H1 (cell line): ENCODE results near the gene TRPM6. TPM values are rescaled to one million over a fixed set of nuclear protein-coding genes. Genes with fewer than 3 reads are reported as not detected.

Experiments used
- CTCF ChIA-PET: fragments of 300-600 bp; sonication (Branson Sonifier 250); formaldehyde crosslinking; loops from one replicate; lab custom pipeline; 2021; ENCODE audit not compliant: partially characterized antibody; lab: Charles Lee
- POLR2A ChIA-PET: fragments of 300-600 bp; sonication (Branson Sonifier 250); formaldehyde crosslinking; loops from one replicate; lab custom pipeline; 2021; ENCODE audit warnings: inconsistent platforms; ENCODE audit not compliant: partially characterized antibody; lab: Charles Lee
- DNase-seq, 2 experiments: peaks; one replicate each; pipeline versions ENCODE4 v3.0.0 to v3.0.0-alpha.2; 2010 to 2022; ENCODE audit warnings: low spot score in 2 of 2, low read depth in 1 of 2, mixed read lengths in 1 of 2
- FAIRE-seq: peaks from 2 replicates; lab custom pipeline; 2011; peaks lifted over from hg19 to GRCh38; lab: Jason Lieb, UNC
- H2AFZ ChIP-seq: 2 replicates; pipeline ENCODE4 v1.8.1; 2012; ENCODE audit warnings: low read length, inconsistent platforms
- H2AK5ac ChIP-seq: 2 replicates; pipeline ENCODE4 v1.6.1; 2013; ENCODE audit warnings: low read depth, low read length
- H2BK120ac ChIP-seq: replicated peaks from 2 replicates; pipeline ENCODE3; 2013; ENCODE audit warnings: low read depth, low read length, inconsistent platforms
- H2BK12ac ChIP-seq: 2 replicates; pipeline ENCODE4 v1.6.1; 2013; ENCODE audit warnings: low read depth, low read length
- H2BK15ac ChIP-seq: 2 replicates; pipeline ENCODE4 v1.6.1; 2013; ENCODE audit warnings: low read length
- H2BK20ac ChIP-seq: 2 replicates; pipeline ENCODE4 v1.6.1; 2013; ENCODE audit warnings: low read length
- H2BK5ac ChIP-seq: 2 replicates; pipeline ENCODE4 v1.6.1; 2013; ENCODE audit warnings: low read depth, low read length
- H3K14ac ChIP-seq: 2 replicates; pipeline ENCODE4 v1.6.1; 2013; ENCODE audit warnings: inconsistent platforms; ENCODE audit not compliant: insufficient read length
- H3K18ac ChIP-seq: 2 replicates; pipeline ENCODE4 v1.6.1; 2013; ENCODE audit warnings: low read length; ENCODE audit errors: extremely low read depth
- H3K23ac ChIP-seq: 2 replicates; pipeline ENCODE4 v1.6.1; 2013; ENCODE audit warnings: inconsistent platforms; ENCODE audit not compliant: insufficient read length
- H3K23me2 ChIP-seq: 2 replicates; pipeline ENCODE4 v1.6.1; 2013; ENCODE audit warnings: low read depth, low read length
- H3K27ac ChIP-seq: 2 replicates; pipeline ENCODE4 v1.6.1; 2011; ENCODE audit warnings: low read depth, low read length, inconsistent platforms
- H3K27me3 ChIP-seq, 4 experiments: replicated peaks in 1 of 4; 1 replicate in 1 of 4; 2 replicates in 3 of 4; pipeline versions ENCODE4 v1.6.1 to v1.8.1; 2011 to 2013; ENCODE audit warnings: low read length in 3 of 4, mild to moderate bottlenecking in 3 of 4, inconsistent platforms in 2 of 4, mixed read lengths in 2 of 4, moderate library complexity in 1 of 4; ENCODE audit not compliant: control insufficient read depth in 3 of 4, insufficient read depth in 3 of 4; ENCODE audit errors: extremely low read depth in 1 of 4
- H3K36me3 ChIP-seq, 4 experiments: 2 replicates each; pipeline versions ENCODE4 v1.6.1 to v1.8.1; 2011 to 2013; ENCODE audit warnings: mild to moderate bottlenecking in 4 of 4, low read length in 3 of 4, moderate library complexity in 2 of 4, control low read depth in 1 of 4, inconsistent platforms in 1 of 4; ENCODE audit not compliant: insufficient read depth in 4 of 4, control insufficient read depth in 2 of 4
- H3K4ac ChIP-seq: replicated peaks from 2 replicates; pipeline ENCODE3; 2013; ENCODE audit warnings: low read length, low read depth, mixed read lengths, inconsistent platforms; ENCODE audit not compliant: insufficient read length
- H3K4me1 ChIP-seq, 4 experiments: replicated peaks in 1 of 4; 1 replicate in 1 of 4; 2 replicates in 3 of 4; pipeline versions ENCODE4 v1.6.1 to v1.8.1; 2011 to 2013; ENCODE audit warnings: low read length in 3 of 4, inconsistent platforms in 2 of 4, mixed read lengths in 1 of 4; ENCODE audit not compliant: insufficient read depth in 4 of 4, control insufficient read depth in 3 of 4
- H3K4me2 ChIP-seq, 2 experiments: 2 replicates each; pipeline versions ENCODE4 v1.6.1 to v1.8.1; 2011 to 2013; ENCODE audit warnings: low read depth in 2 of 2, low read length in 2 of 2, control low read depth in 1 of 2, inconsistent platforms in 1 of 2, mild to moderate bottlenecking in 1 of 2; ENCODE audit not compliant: insufficient read depth in 1 of 2
- H3K4me3 ChIP-seq, 4 experiments: fragments of 200-600, 300-600 bp in 1 of 4; sonication (generic), shearing (Covaris generic), sonication (Bioruptor Twin) in 1 of 4; 2 replicates each; pipeline versions ENCODE4 v1.5.1 to v1.8.1; 2011 to 2016; ENCODE audit warnings: low read length in 4 of 4, low read depth in 3 of 4, control low read depth in 2 of 4, inconsistent platforms in 2 of 4, mild to moderate bottlenecking in 2 of 4, mixed read lengths in 1 of 4, moderate library complexity in 1 of 4; ENCODE audit not compliant: insufficient read depth in 2 of 4; ENCODE audit errors: extremely low read depth in 1 of 4
- H3K56ac ChIP-seq: replicated peaks from 2 replicates; pipeline ENCODE3; 2013; ENCODE audit warnings: low read depth, mild to moderate bottlenecking, mixed read lengths, low read length, inconsistent platforms; ENCODE audit not compliant: insufficient read length
- H3K79me1 ChIP-seq: 2 replicates; pipeline ENCODE4 v1.6.1; 2013; ENCODE audit warnings: low read depth, low read length, control low read depth
- H3K79me2 ChIP-seq, 2 experiments: 2 replicates each; pipeline versions ENCODE4 v1.6.1 to v1.8.1; 2012 to 2013; ENCODE audit warnings: low read length in 2 of 2, mild to moderate bottlenecking in 2 of 2, inconsistent platforms in 1 of 2; ENCODE audit not compliant: insufficient read depth in 2 of 2, control insufficient read depth in 1 of 2
- H3K9ac ChIP-seq, 4 experiments: replicated peaks in 1 of 4; 1 replicate in 1 of 4; 2 replicates in 3 of 4; pipeline versions ENCODE4 v1.6.1 to v1.8.1; 2011 to 2013; ENCODE audit warnings: low read depth in 3 of 4, low read length in 3 of 4, control low read depth in 2 of 4, mild to moderate bottlenecking in 2 of 4, moderate library complexity in 2 of 4, inconsistent platforms in 1 of 4; ENCODE audit errors: extremely low read depth in 1 of 4
- H3K9me3 ChIP-seq, 2 experiments: 2 replicates each; pipeline versions ENCODE4 v1.6.1 to v1.8.1; 2012 to 2013; ENCODE audit warnings: mild to moderate bottlenecking in 2 of 2, moderate library complexity in 2 of 2, control low read depth in 1 of 2, inconsistent platforms in 1 of 2, low read depth in 1 of 2, low read length in 1 of 2, mixed read lengths in 1 of 2; ENCODE audit not compliant: insufficient read depth in 2 of 2
- H4K20me1 ChIP-seq, 2 experiments: replicated peaks in 1 of 2; 2 replicates each; pipeline versions ENCODE3 to v1.8.1; 2011 to 2013; ENCODE audit warnings: inconsistent platforms in 2 of 2, low read length in 2 of 2, mild to moderate bottlenecking in 1 of 2; ENCODE audit not compliant: insufficient read depth in 2 of 2, control insufficient read depth in 1 of 2
- H4K5ac ChIP-seq: 2 replicates; pipeline ENCODE4 v1.6.1; 2013; ENCODE audit warnings: low read length, low read depth, mixed read lengths, inconsistent platforms; ENCODE audit not compliant: insufficient read length
- H4K8ac ChIP-seq: 2 replicates; pipeline ENCODE4 v1.8.0; 2013; ENCODE audit warnings: mild to moderate bottlenecking, moderate library complexity, low read length, inconsistent platforms; ENCODE audit not compliant: insufficient read depth; ENCODE audit errors: extremely low read depth
- H4K91ac ChIP-seq: replicated peaks from 2 replicates; pipeline ENCODE3; 2013; ENCODE audit warnings: low read length, mixed read lengths, inconsistent platforms; ENCODE audit not compliant: insufficient read length
- HDAC2 ChIP-seq, 2 experiments: fragments of 300-600 bp in 1 of 2; sonication (generic) in 1 of 2; IDR thresholded peaks; 2 replicates each; pipeline ENCODE4 v1.6.1; 2011 to 2012; ENCODE audit warnings: low read depth in 2 of 2, low read length in 2 of 2, mild to moderate bottlenecking in 2 of 2, moderate library complexity in 2 of 2, borderline replicate concordance in 1 of 2, inconsistent platforms in 1 of 2
- RAD21 ChIP-seq, 2 experiments: IDR thresholded peaks in 1 of 2; conservative IDR thresholded peaks in 1 of 2; 2 replicates each; pipeline ENCODE4 v1.6.1; 2011; ENCODE audit warnings: low read depth in 2 of 2, low read length in 2 of 2, improper control_type of control experiment in 1 of 2, inconsistent platforms in 1 of 2, mild to moderate bottlenecking in 1 of 2, moderate library complexity in 1 of 2
- SIN3A ChIP-seq, 2 experiments: IDR thresholded peaks in 1 of 2; conservative IDR thresholded peaks in 1 of 2; 2 replicates each; pipeline ENCODE4 v1.6.1; 2011 to 2012; ENCODE audit warnings: low read length in 2 of 2, improper control_type of control experiment in 1 of 2, low read depth in 1 of 2, mild to moderate bottlenecking in 1 of 2
- SP2 ChIP-seq: IDR thresholded peaks from 2 replicates; pipeline ENCODE4 v1.6.1; 2012; ENCODE audit warnings: mild to moderate bottlenecking, low read length, inconsistent platforms
- WGBS, 2 experiments: shearing (Covaris generic) in 1 of 2; methylation state at CpG; one replicate each; pipeline versions ENCODE4 v1.1.6 to v1.1.7; 2013 to 2015; ENCODE audit warnings: low lambda C conversion rate in 2 of 2, mixed read lengths in 2 of 2, inconsistent platforms in 1 of 2, low coverage in 1 of 2, missing lambda C conversion rate in 1 of 2; ENCODE audit not compliant: insufficient replicate concordance in 2 of 2, insufficient coverage in 1 of 2, insufficient read length in 1 of 2; ENCODE audit errors: extremely low coverage in 1 of 2, missing lambda C conversion rate in 1 of 2; 5-methylcytosine and 5-hydroxymethylcytosine counted together
- polyA plus RNA-seq, 7 experiments: library from polyadenylated mRNA; depleted of rRNA in 3 of 7; stranded (reverse) in 5 of 7; unstranded in 2 of 7; fragments of >200 nt in 5 of 7; fragments of 200-250 nt in 2 of 7; gene quantifications; 1 replicate in 5 of 7; 2 replicates in 1 of 7; 4 replicates in 1 of 7; pipeline versions ENCODE4 v1.2.1 to v1.2.3, GENCODE V29; 2011 to 2013; ENCODE audit warnings: missing spikeins in 2 of 7, mixed read lengths in 2 of 7
- total RNA-seq: library from RNA; stranded (reverse); fragmentation: NEBNext Ultra II Directional; extraction: Animal tissue kit (Norgen Biotek cat#: 25700); gene quantifications from 2 replicates; pipeline ENCODE4 v1.2.1, GENCODE V29; 2021

The TRPM6 gene
- total and polyA plus RNA-seq, 2 of the 8 experiments (the other 6 are each of a cell fraction or from before 2014, with no cell fraction given): 0.45 to 1.5 TPM

GRCh38 chr9:74784506-74784905, 103.2 kb downstream of the TRPM6 start:
- CTCF ChIA-PET: interaction anchor here (0.6 to 5.6 kb wide), 7 partner anchors 10 to 1866 kb away, joined by 3 to 39 read pairs (median 3); no protein-coding TSS in a partner anchor
- no peak for FAIRE-seq
- no peaks in the 10 kb centered on the region for H3K79me2 ChIP-seq

More at GRCh38 chr9:74784506-74784905, 103.2 kb downstream of the TRPM6 start:
- no peaks in the 10 kb centered on the region; a peak in 1 of 4 replicates for H3K9me3 ChIP-seq
- H2AFZ ChIP-seq: no peak overlapping the region
- H3K4me3 ChIP-seq: no peak overlapping the region
- no peaks in the 10 kb centered on the region for H3K79me1 ChIP-seq
- H2BK120ac ChIP-seq: no peak overlapping the region
- no peaks in the 10 kb centered on the region for H3K36me3 ChIP-seq
- no peak overlapping the region for H2BK20ac ChIP-seq
- no peak overlapping the region for H3K23ac ChIP-seq
- H2BK15ac ChIP-seq: no peak overlapping the region
- H3K4me1 ChIP-seq: no peaks in the 10 kb centered on the region
- TF ChIP-seq HDAC2 (IDR thresholded peaks at IDR 0.05; ENCODE audit: borderline replicate concordance in 1 of 2, low read depth in 2 of 2, low read length in 2 of 2): no peak
- no peak for TF ChIP-seq SP2
- no peak for TF ChIP-seq RAD21 (IDR thresholded peaks at IDR 0.05 in 1 of 2, conservative IDR thresholded peaks at IDR 0.05 in 1 of 2; ENCODE audit: low read depth in 2 of 2, low read length in 2 of 2)
- TF ChIP-seq SIN3A (conservative IDR thresholded peaks at IDR 0.05 in 1 of 2, IDR thresholded peaks at IDR 0.05 in 1 of 2; ENCODE audit: low read depth in 1 of 2, low read length in 2 of 2): no peak
- TF ChIP-seq, all 59 proteins: peak for 0
- WGBS, 2 experiments: 82% methylated on average over 5 of the region's 5 CpGs; no CpG with 5 or more reads in 1 of the 2 experiments
- no peak for DNase-seq
- H3K14ac ChIP-seq: no peak overlapping the region
- H2AK5ac ChIP-seq: no peak overlapping the region
- H3K18ac ChIP-seq: no peak overlapping the region
- H3K56ac ChIP-seq: no peak overlapping the region
- H3K9ac ChIP-seq: no peak overlapping the region
- no peak overlapping the region for H3K27ac ChIP-seq
- no peaks in the 10 kb centered on the region for H3K27me3 ChIP-seq
- H3K23me2 ChIP-seq: no peaks in the 10 kb centered on the region
- H4K8ac ChIP-seq: no peak overlapping the region
- H4K5ac ChIP-seq: no peak overlapping the region
- H4K20me1 ChIP-seq: no peaks in the 10 kb centered on the region
- H3K4me2 ChIP-seq: no peak overlapping the region
- H2BK12ac ChIP-seq: no peak overlapping the region
- no peak overlapping the region for H2BK5ac ChIP-seq
- no peak overlapping the region for H3K4ac ChIP-seq
- POLR2A ChIA-PET: no interaction called here
- H4K91ac ChIP-seq: no peak overlapping the region
